GM21737 (cell line): ENCODE data around the gene CTBS.
A peak's percentile ranks its signal among the peaks of the same experiment; 100 is the strongest.

Experiments used
- ATAC-seq: cut with Tn5 transposase; IDR thresholded peaks from one replicate; pipeline ENCODE4 v1.9.1; 2021; ENCODE audit warnings: mild to moderate bottlenecking, moderate library complexity; ENCODE audit not compliant: unreplicated experiment

CTBS gene

GRCh38 chr1:84506729-84507453 lies 67.3 kb downstream of the CTBS start:
- ATAC-seq, result no peak

- peak; percentile 82 for ATAC-seq
Observed at GRCh38 chr1:84506002-84506728, 68.1 kb downstream of the CTBS start, which contains the start of the genes GNG5 and SPATA1. Gene GNG5 (minus strand): TSS chr1:84506581. CDS start chr1:84506091, 490 bp downstream. Gene SPATA1 (plus strand): TSS chr1:84506386. CDS start chr1:84516360, 9,974 bp downstream.

- ATAC-seq, result peak; percentile 30
Observed at GRCh38 chr1:84505493-84506001, 68.7 kb downstream of the CTBS start.

GRCh38 chr1:84504580-84505492 lies 69.4 kb downstream of the CTBS start:
- no peak for ATAC-seq

- ATAC-seq, result no peak
Observed at GRCh38 chr1:84502927-84503326, 71.3 kb downstream of the CTBS start.
